ENCODE data around the gene TPRN. TPM values are rescaled to one million over a fixed set of nuclear protein-coding genes. Genes with fewer than 3 reads are reported as not detected.
"Not testable (repeated sequence)": the region's sequence is repeated elsewhere in the genome, so short reads cannot be mapped to it uniquely, and the experiment has no call there.

The TPRN gene
- 19.0 TPM for total RNA-seq
- long read RNA-seq, transcript TPRN-202 (4 exons, 2,661 nt), result major isoform, 64 of 87 reads
- long read RNA-seq, partial matches to known transcripts, result 2 of 87 reads
- long read RNA-seq, other reads (novel, unspliced or antisense), result 19 of 87 reads

- DNase-seq, result peak; percentile 100
- intact Hi-C loops (cut with DNase I), result no loop called here
- peak; percentile 95 for ATAC-seq (ENCODE audit: poor library complexity)
Observed at GRCh38 chr9:137200311-137201204, at the start of gene TPRN. Gene TPRN (minus strand): TSS chr9:137200741. CDS start chr9:137200711, 30 bp downstream.

GRCh38 chr9:137247916-137248175 lies 47.3 kb upstream of the TPRN start:
- no peak for ATAC-seq (ENCODE audit: poor library complexity)
- no peak for DNase-seq
- intact Hi-C loops (cut with DNase I), result no loop called here

- DNase-seq (no peak), ATAC-seq (ENCODE audit: poor library complexity) (no peak)
- intact Hi-C loops (cut with DNase I), result no loop called here
Observed at GRCh38 chr9:137247135-137247915, 46.8 kb upstream of the TPRN start.

GRCh38 chr9:137245450-137246421 lies 45.2 kb upstream of the TPRN start:
- ATAC-seq (ENCODE audit: poor library complexity), result no peak
- DNase-seq, result no peak
- intact Hi-C loops (cut with DNase I), result no loop called here

GRCh38 chr9:137244486-137245449 lies 44.2 kb upstream of the TPRN start:
- no peak for DNase-seq
- intact Hi-C loops (cut with DNase I), result no loop called here
- ATAC-seq (ENCODE audit: poor library complexity), result no peak

- DNase-seq (no peak), ATAC-seq (ENCODE audit: poor library complexity) (no peak)
- intact Hi-C loops (cut with DNase I), result no loop called here
Observed at GRCh38 chr9:137243626-137244485, 43.3 kb upstream of the TPRN start.

- DNase-seq; intact Hi-C loops (cut with DNase I); ATAC-seq (ENCODE audit: poor library complexity): not testable (repeated sequence)
Observed at GRCh38 chr9:137243266-137243625, 42.7 kb upstream of the TPRN start.

- intact Hi-C loops (cut with DNase I), result no loop called here
- DNase-seq (no peak), ATAC-seq (ENCODE audit: poor library complexity) (no peak)
Observed at GRCh38 chr9:137242269-137243203, 42.0 kb upstream of the TPRN start.

- intact Hi-C loops (cut with DNase I), result no loop called here
- no peak for ATAC-seq (ENCODE audit: poor library complexity)
- peak; percentile 79 for DNase-seq
Observed at GRCh38 chr9:137241490-137242268, 41.1 kb upstream of the TPRN start.

GRCh38 chr9:137240841-137241489 lies 40.4 kb upstream of the TPRN start, which contains the start of gene TUBB4B:
Gene TUBB4B (plus strand): TSS chr9:137241287. CDS start chr9:137241361, 74 bp downstream.
- DNase-seq, result peak; percentile 100
- ATAC-seq (ENCODE audit: poor library complexity), result peak; percentile 87
- intact Hi-C loops (cut with DNase I), result no loop called here

GRCh38 chr9:137240318-137240840 lies 39.8 kb upstream of the TPRN start:
- DNase-seq (peak; percentile 90), ATAC-seq (ENCODE audit: poor library complexity) (peak; percentile 67)
- intact Hi-C loops (cut with DNase I), result no loop called here

- intact Hi-C loops (cut with DNase I); DNase-seq; ATAC-seq (ENCODE audit: poor library complexity): not testable (repeated sequence)
Observed at GRCh38 chr9:137239541-137240200, 39.1 kb upstream of the TPRN start.

All from Right ventricle myocardium superior (tissue), 1 donor.